K562 (cell line): Measurements from ENCODE around the gene HHATL. TPM values are rescaled to one million over a fixed set of nuclear protein-coding genes. Genes with fewer than 3 reads are reported as not detected.
A peak's percentile ranks its signal among the peaks of the same experiment; 100 is the strongest.

ENCODE experiments used
- ATAC-seq: fragments of 200-7000 bp; cut with Tn5 transposase; 3 replicates; pipeline ENCODE4 v1.9.1; 2020; ENCODE audit warnings: moderate library complexity
- BruUV-seq: library from RNA; stranded (reverse); fragments of 400-500 nt; replicated peaks from 2 replicates; lab custom pipeline; 2021; lab: Mats Ljungman, UMichigan
- CTCF ChIA-PET: fragments of 300-600 bp; formaldehyde crosslinking; extraction: SDS; loops from one replicate; lab custom pipeline; 2021; ENCODE audit warnings: low intra/inter-chr PET ratio; lab: Yijun Ruan, JAX
- POLR2A ChIA-PET: fragments of 300-600, 350-650 bp; sonication (Branson Sonifier 250); formaldehyde crosslinking; extraction: SDS; loops from one replicate; lab custom pipeline; 2021; ENCODE audit warnings: antibody characterized with exemption, inconsistent platforms; lab: Yijun Ruan, JAX
- DNase-seq, 4 experiments: peaks; one replicate each; pipeline versions ENCODE4 v3.0.0 to v3.0.0-alpha.2; 2011 to 2018; ENCODE audit warnings: low spot score in 3 of 4, mixed read lengths in 3 of 4; ENCODE audit errors: extremely low read depth in 1 of 4
- FAIRE-seq: peaks from 2 replicates; lab custom pipeline; 2011; peaks lifted over from hg19 to GRCh38; lab: Jason Lieb, UNC
- H2AFZ ChIP-seq: 2 replicates; pipeline ENCODE4 v1.6.0; 2011; ENCODE audit warnings: low read depth, low read length, control low read depth, inconsistent platforms
- H3K27ac ChIP-seq: fragments of 200-600 bp; 3 replicates; pipeline ENCODE4 v1.8.0; 2011; ENCODE audit warnings: low read depth, mild to moderate bottlenecking, control low read depth, inconsistent platforms, low read length, moderate library complexity, mixed read lengths; ENCODE audit errors: extremely low read depth
- H3K27me3 ChIP-seq, 2 experiments: fragments of 300-600 bp in 1 of 2; 2 replicates in 1 of 2; 3 replicates in 1 of 2; pipeline versions ENCODE4 v1.6.0 to v1.8.0; 2011; ENCODE audit warnings: inconsistent platforms in 2 of 2, low read length in 2 of 2, mild to moderate bottlenecking in 1 of 2, mixed read lengths in 1 of 2, moderate library complexity in 1 of 2; ENCODE audit not compliant: control insufficient read depth in 2 of 2, insufficient read depth in 2 of 2
- H3K36me3 ChIP-seq: fragments of 300-600 bp; 3 replicates; pipeline ENCODE4 v1.8.0; 2011; ENCODE audit warnings: mild to moderate bottlenecking, low read length, inconsistent platforms; ENCODE audit not compliant: control insufficient read depth, insufficient read depth
- H3K4me1 ChIP-seq, 2 experiments: fragments of 200-600 bp in 1 of 2; replicated peaks in 1 of 2; 2 replicates in 1 of 2; 3 replicates in 1 of 2; pipeline versions ENCODE4 v1.5.1 to v1.8.0; 2011; ENCODE audit warnings: inconsistent platforms in 2 of 2, low read length in 2 of 2, mild to moderate bottlenecking in 1 of 2, mixed read lengths in 1 of 2, moderate library complexity in 1 of 2; ENCODE audit not compliant: control insufficient read depth in 2 of 2, insufficient read depth in 2 of 2
- H3K4me2 ChIP-seq: 2 replicates; pipeline ENCODE4 v1.6.1; 2011; ENCODE audit warnings: low read length, control low read depth, inconsistent platforms, mixed read lengths; ENCODE audit not compliant: insufficient read depth
- H3K4me3 ChIP-seq: fragments of 200-600 bp; sonication (generic), shearing (Covaris generic); 2 replicates; pipeline ENCODE4 v1.5.1; 2016; ENCODE audit warnings: control low read depth, inconsistent platforms
- H3K79me2 ChIP-seq: fragments of 200-600 bp; 3 replicates; pipeline ENCODE4 v1.8.0; 2011; ENCODE audit warnings: low read length, inconsistent platforms; ENCODE audit not compliant: control insufficient read depth, insufficient read depth
- H3K9ac ChIP-seq, 2 experiments: 2 replicates each; pipeline versions ENCODE4 v1.6.0 to v1.6.1; 2011; ENCODE audit warnings: low read depth in 2 of 2, low read length in 2 of 2, control low read depth in 1 of 2, inconsistent platforms in 1 of 2, mild to moderate bottlenecking in 1 of 2, mixed read lengths in 1 of 2; ENCODE audit not compliant: insufficient read depth in 1 of 2
- H3K9me1 ChIP-seq: one replicate; pipeline ENCODE4 v1.6.0; 2011; ENCODE audit warnings: inconsistent platforms, mild to moderate bottlenecking, low read length, moderate library complexity; ENCODE audit not compliant: control insufficient read depth, insufficient read depth
- H3K9me3 ChIP-seq: replicated peaks from 2 replicates; pipeline ENCODE4 v1.5.1; 2011; ENCODE audit warnings: low read depth, low read length, inconsistent platforms; ENCODE audit not compliant: control insufficient read depth, insufficient read depth
- H4K20me1 ChIP-seq: replicated peaks from 2 replicates; pipeline ENCODE4 v1.6.1; 2011; ENCODE audit warnings: low read length, inconsistent platforms, mixed read lengths; ENCODE audit not compliant: control insufficient read depth, insufficient read depth
- BRCA1 ChIP-seq, 2 experiments: fragments of 450-650 bp in 1 of 2; sonication (generic) in 1 of 2; formaldehyde crosslinking in 1 of 2; IDR thresholded peaks; 2 replicates each; pipeline versions ENCODE4 v1.5.0 to v1.6.1; 2017 to 2020; ENCODE audit warnings: mild to moderate bottlenecking in 1 of 2, missing genetic modification reagents in 1 of 2
- CHD4 ChIP-seq: fragments of 200-600 bp; sonication (generic); IDR thresholded peaks from 3 replicates; pipeline ENCODE4 v1.6.1; 2012; ENCODE audit warnings: low read depth, mild to moderate bottlenecking, mixed read lengths, low read length, inconsistent platforms; ENCODE audit not compliant: insufficient read depth, insufficient replicate concordance, poor library complexity, severe bottlenecking
- KDM4B ChIP-seq, 2 experiments: fragments of 450-650 bp in 1 of 2; sonication (generic) in 1 of 2; IDR thresholded peaks; 2 replicates each; pipeline ENCODE4 v1.6.1; 2016 to 2017; ENCODE audit warnings: borderline replicate concordance in 2 of 2, antibody characterized with exemption in 1 of 2, low read depth in 1 of 2, mild to moderate bottlenecking in 1 of 2
- RUNX1 ChIP-seq: sonication (generic); IDR thresholded peaks from 2 replicates; pipeline ENCODE4 v1.6.1; 2016; ENCODE audit warnings: antibody characterized with exemption, low read depth
- SPI1 ChIP-seq: IDR thresholded peaks from 2 replicates; pipeline ENCODE4 v1.6.1; 2011; ENCODE audit warnings: low read depth, low read length, control low read depth, borderline replicate concordance
- TEAD1 ChIP-seq, 2 experiments: fragments of 450-650 bp in 1 of 2; sonication (generic) in 1 of 2; formaldehyde crosslinking; IDR thresholded peaks; 2 replicates each; pipeline versions ENCODE4 v1.4.0 to v1.8.0; 2020 to 2022; ENCODE audit warnings: mild to moderate bottlenecking in 2 of 2, missing genetic modification reagents in 1 of 2
- ZBTB9 ChIP-seq: fragments of 450-650 bp; formaldehyde crosslinking; IDR thresholded peaks from 2 replicates; pipeline ENCODE4 v1.4.0; 2020; ENCODE audit warnings: mild to moderate bottlenecking, moderate library complexity
- ZNF133 ChIP-seq: fragments of 250-450 bp; sonication (Bioruptor Pico); IDR thresholded peaks from 2 replicates; pipeline ENCODE4 v1.4.0; 2020; ENCODE audit warnings: mild to moderate bottlenecking
- ZNF146 ChIP-seq: IDR thresholded peaks from one replicate; pipeline ENCODE4 v1.6.1; 2018; ENCODE audit warnings: missing compliant biosample characterization; ENCODE audit not compliant: unreplicated experiment
- WGBS: fragments of 100-300 bp; shearing (Covaris generic); methylation state at CpG from one replicate; pipeline ENCODE4 v1.1.6; 2016; ENCODE audit warnings: low coverage, mixed read lengths; ENCODE audit not compliant: insufficient coverage; ENCODE audit errors: missing lambda C conversion rate; 5-methylcytosine and 5-hydroxymethylcytosine counted together
- in situ Hi-C: fragments of 300-500 bp; cut with MboI; formaldehyde crosslinking; loops from 4 replicates; pipeline ENCODE4 v1.15.0; 2018; ENCODE audit warnings: inconsistent platforms, mixed read lengths
- intact Hi-C: fragments of 100-400 bp; cut with micrococcal nuclease; formaldehyde crosslinking; loops from 2 replicates; pipeline ENCODE4 v1.14.2; 2022
- polyA plus RNA-seq, 8 experiments: library from polyadenylated mRNA; depleted of rRNA in 4 of 8; stranded (reverse) in 5 of 8; unstranded in 3 of 8; fragments of >200 nt; fragmentation: Nextera tagmentation in 2 of 8; fragmentation: Illumina TruSeq in 1 of 8; extraction: Ambion mirVana in 2 of 8; extraction: Trizol in 1 of 8; gene quantifications; 2 replicates each; pipeline versions ENCODE4 v1.2.1 to v1.2.3, GENCODE V29; 2011 to 2014; ENCODE audit warnings: inconsistent platforms in 1 of 8, missing spikeins in 1 of 8
- total RNA-seq, 7 experiments: library from RNA; depleted of rRNA in 6 of 7; stranded (reverse); fragments of >200 nt in 6 of 7; fragmentation: Illumina TruSeq in 2 of 7; extraction: Trizol in 2 of 7; gene quantifications; 2 replicates each; pipeline versions ENCODE4 v1.2.1 to v1.2.3, GENCODE V29; 2011 to 2021; ENCODE audit warnings: low replicate concordance in 1 of 7
- TF ChIP-seq, protein P1 (sequence below): fragments of 450-650 bp; IDR thresholded peaks from 2 replicates; pipeline ENCODE4 v1.6.1; 2016; ENCODE audit warnings: mild to moderate bottlenecking

The HHATL gene
- total and polyA plus RNA-seq, 9 of the 15 experiments (the other 6 are each of a cell fraction or from before 2014, with no cell fraction given): not detected

- TF ChIP-seq CHD4 (no peak), TEAD1 (CRISPR knock-in tag; IDR thresholded peaks at IDR 0.05) (no peak), RUNX1 (no peak), KDM4B (IDR thresholded peaks at IDR 0.05; ENCODE audit: borderline replicate concordance in 2 of 2, low read depth in 1 of 2) (no peak), ZNF146 (CRISPR knock-in tag) (no peak)
- TF ChIP-seq, all 486 proteins: peak for 0
These were observed 50.4 kb downstream of the HHATL start (continued) for GRCh38 chr3:42652251-42652610.

DNA sequence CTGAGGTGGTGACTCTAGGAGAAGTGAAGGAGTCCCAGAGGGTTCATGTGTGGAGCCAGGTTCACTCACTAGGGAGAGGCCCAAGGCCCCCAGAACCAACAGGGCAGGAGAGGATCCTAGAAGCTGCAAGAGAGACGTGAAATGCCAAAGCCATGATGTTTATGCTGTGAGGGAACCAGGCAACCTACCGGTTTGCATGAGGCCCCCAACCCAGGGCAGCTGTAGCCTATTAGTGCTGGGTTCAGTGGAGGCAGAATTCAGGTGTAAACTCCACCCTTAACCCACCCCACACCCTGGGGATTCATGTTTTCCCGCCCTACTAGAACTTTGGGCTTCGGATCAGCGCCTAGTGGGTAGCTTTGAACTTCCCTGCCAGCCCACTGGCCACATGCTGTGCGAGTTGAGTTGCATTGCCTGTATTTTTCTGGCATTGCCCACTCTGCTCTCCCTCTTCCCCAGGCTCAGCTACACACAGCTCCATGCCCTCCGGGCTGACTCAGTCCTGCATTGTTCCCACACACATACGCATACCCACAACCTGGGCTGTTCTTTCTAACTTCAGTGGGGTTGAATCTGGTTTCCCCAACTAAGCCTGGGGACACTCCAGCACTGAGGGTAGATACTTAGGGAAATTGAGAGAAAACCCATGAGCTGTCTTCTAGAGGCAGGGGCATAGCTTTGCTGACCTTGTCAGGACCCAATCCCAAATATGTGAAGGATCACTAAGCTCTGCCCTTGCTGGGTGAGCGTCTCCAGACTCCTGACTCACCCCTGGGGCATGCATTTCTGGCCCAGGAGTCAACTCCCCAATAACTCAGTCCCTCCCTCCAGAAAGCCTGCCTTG lies 51.1 kb downstream of the HHATL start:
- H3K27me3 ChIP-seq: no peaks in the 10 kb centered on the region
- POLR2A ChIA-PET: interaction anchor here (0.6 to 4.0 kb wide), 9 partner anchors 10 to 131 kb away, joined by 3 to 37 read pairs (median 4); partner anchors contain the start of gene SEC22C
- H3K4me2 ChIP-seq: no peak overlapping the region
- no peak overlapping the region for H3K4me3 ChIP-seq
- CTCF ChIA-PET: no interaction called here
- in situ Hi-C loops: loop anchor here (5.0 kb wide), 1 partner anchor 96 kb away; no protein-coding TSS in a partner anchor
- no peaks in the 10 kb centered on the region for H3K9me3 ChIP-seq
- H3K9me1 ChIP-seq: peaks cover 4% of the 10 kb centered on the region
- H3K27ac ChIP-seq: no peak overlapping the region
- no TSS peak for BruUV-seq
- no peaks in the 10 kb centered on the region for H4K20me1 ChIP-seq
- H3K79me2 ChIP-seq: no peaks in the 10 kb centered on the region
- ATAC-seq (no peak), DNase-seq (no peak), FAIRE-seq (no peak)
- intact Hi-C loops: loop anchor here (5.0 kb wide), 1 partner anchor 69 kb away; the partner anchor contains the start of gene SEC22C
- peaks cover 16 to 39% of the 10 kb centered on the region in 2 experiments for H3K4me1 ChIP-seq
- H3K9ac ChIP-seq: peak overlapping the region in 1 of 2 experiments; percentile 31; a peak in 1 of 4 replicates
- H3K36me3 ChIP-seq: peaks cover 27% of the 10 kb centered on the region
- 66% methylated on average over 9 of the region's 9 CpGs for WGBS
- H2AFZ ChIP-seq: no peak overlapping the region
- TF ChIP-seq ZNF133 (CRISPR knock-in tag) (no peak), BRCA1 (IDR thresholded peaks at IDR 0.05) (no peak), BRCA1 (CRISPR knock-in tag; IDR thresholded peaks at IDR 0.05) (0 out of 2 replicates have a peak, but pooled peaks have one; percentile 3), ZBTB9 (CRISPR knock-in tag) (no peak), SPI1 (no peak)
- TF ChIP-seq, protein P1, sequence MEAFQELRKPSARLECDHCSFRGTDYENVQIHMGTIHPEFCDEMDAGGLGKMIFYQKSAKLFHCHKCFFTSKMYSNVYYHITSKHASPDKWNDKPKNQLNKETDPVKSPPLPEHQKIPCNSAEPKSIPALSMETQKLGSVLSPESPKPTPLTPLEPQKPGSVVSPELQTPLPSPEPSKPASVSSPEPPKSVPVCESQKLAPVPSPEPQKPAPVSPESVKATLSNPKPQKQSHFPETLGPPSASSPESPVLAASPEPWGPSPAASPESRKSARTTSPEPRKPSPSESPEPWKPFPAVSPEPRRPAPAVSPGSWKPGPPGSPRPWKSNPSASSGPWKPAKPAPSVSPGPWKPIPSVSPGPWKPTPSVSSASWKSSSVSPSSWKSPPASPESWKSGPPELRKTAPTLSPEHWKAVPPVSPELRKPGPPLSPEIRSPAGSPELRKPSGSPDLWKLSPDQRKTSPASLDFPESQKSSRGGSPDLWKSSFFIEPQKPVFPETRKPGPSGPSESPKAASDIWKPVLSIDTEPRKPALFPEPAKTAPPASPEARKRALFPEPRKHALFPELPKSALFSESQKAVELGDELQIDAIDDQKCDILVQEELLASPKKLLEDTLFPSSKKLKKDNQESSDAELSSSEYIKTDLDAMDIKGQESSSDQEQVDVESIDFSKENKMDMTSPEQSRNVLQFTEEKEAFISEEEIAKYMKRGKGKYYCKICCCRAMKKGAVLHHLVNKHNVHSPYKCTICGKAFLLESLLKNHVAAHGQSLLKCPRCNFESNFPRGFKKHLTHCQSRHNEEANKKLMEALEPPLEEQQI: no peak
